Mesothelial cell of epicardium (in vitro differentiated cells): Measurements from ENCODE around the gene PRSS56. TPM values are rescaled to one million over a fixed set of nuclear protein-coding genes. Genes with fewer than 3 reads are reported as not detected.

Experiments used
- DNase-seq, 2 experiments: peaks; one replicate each; pipeline ENCODE4 v3.0.0; 2021; ENCODE audit warnings: low spot score in 2 of 2; ENCODE audit not compliant: unreplicated experiment in 2 of 2
- H3K27ac Mint-ChIP-seq: 2 replicates; pipeline ENCODE4 v1.8.0; 2021; ENCODE audit warnings: mixed read lengths
- H3K27me3 Mint-ChIP-seq: 2 replicates; pipeline ENCODE4 v1.8.0; 2021; ENCODE audit warnings: low read depth, mixed read lengths
- H3K36me3 Mint-ChIP-seq: 2 replicates; pipeline ENCODE4 v1.8.0; 2021; ENCODE audit warnings: mixed read lengths
- H3K4me1 Mint-ChIP-seq: 2 replicates; pipeline ENCODE4 v1.8.0; 2021; ENCODE audit warnings: mixed read lengths
- H3K4me3 Mint-ChIP-seq: 2 replicates; pipeline ENCODE4 v1.8.0; 2021; ENCODE audit warnings: mild to moderate bottlenecking, moderate library complexity, mixed read lengths
- H3K9me3 Mint-ChIP-seq: 2 replicates; pipeline ENCODE4 v1.8.0; 2021; ENCODE audit warnings: mixed read lengths
- total RNA-seq: library from RNA; stranded (reverse); gene quantifications from 3 replicates; pipeline ENCODE4 v1.2.1, GENCODE V29; 2021
- TF ChIP-seq, protein P1 (sequence below): fragments of 200-600 bp; sonication (generic); IDR thresholded peaks from one replicate; pipeline ENCODE4 v1.5.0; 2021; ENCODE audit warnings: antibody characterized with exemption; ENCODE audit not compliant: unreplicated experiment

PRSS56 gene
- total RNA-seq, 1 donor from 2014 or later, result not detected

- H3K27ac Mint-ChIP-seq, result no peak overlapping the region
- no peak overlapping the region for H3K4me3 Mint-ChIP-seq
Observed at GRCh38 chr2:232545511-232546375, 25.6 kb downstream of the PRSS56 start.

DNA sequence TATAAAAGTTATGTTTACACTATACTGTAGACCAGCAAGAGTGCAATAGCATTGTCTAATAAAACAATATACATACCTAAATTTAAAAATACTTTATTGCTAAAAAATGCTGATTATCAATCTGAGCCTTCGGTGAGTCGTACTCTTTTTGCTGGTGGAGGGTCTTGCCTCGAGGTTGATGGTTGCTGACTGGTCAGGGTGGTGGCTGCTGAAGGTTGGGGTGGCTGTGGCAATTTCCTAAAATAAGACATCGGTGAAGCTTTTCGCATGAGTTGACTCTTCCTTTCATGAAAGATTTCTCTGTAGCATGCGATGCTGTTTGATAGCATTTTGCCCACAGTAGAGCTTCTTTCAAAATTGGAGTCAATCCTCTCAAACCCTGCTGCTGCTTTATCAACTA lies 27.8 kb downstream of the PRSS56 start:
- Mint-ChIP-seq H3K9me3 (peaks cover 23% of the 10 kb centered on the region), H3K4me3 (no peak overlapping the region), H3K27me3 (no peaks in the 10 kb centered on the region), H3K27ac (no peak overlapping the region), H3K36me3 (peaks cover 42% of the 10 kb centered on the region), H3K4me1 (peaks cover 20% of the 10 kb centered on the region)
- DNase-seq, result no peak
- TF ChIP-seq, protein P1, sequence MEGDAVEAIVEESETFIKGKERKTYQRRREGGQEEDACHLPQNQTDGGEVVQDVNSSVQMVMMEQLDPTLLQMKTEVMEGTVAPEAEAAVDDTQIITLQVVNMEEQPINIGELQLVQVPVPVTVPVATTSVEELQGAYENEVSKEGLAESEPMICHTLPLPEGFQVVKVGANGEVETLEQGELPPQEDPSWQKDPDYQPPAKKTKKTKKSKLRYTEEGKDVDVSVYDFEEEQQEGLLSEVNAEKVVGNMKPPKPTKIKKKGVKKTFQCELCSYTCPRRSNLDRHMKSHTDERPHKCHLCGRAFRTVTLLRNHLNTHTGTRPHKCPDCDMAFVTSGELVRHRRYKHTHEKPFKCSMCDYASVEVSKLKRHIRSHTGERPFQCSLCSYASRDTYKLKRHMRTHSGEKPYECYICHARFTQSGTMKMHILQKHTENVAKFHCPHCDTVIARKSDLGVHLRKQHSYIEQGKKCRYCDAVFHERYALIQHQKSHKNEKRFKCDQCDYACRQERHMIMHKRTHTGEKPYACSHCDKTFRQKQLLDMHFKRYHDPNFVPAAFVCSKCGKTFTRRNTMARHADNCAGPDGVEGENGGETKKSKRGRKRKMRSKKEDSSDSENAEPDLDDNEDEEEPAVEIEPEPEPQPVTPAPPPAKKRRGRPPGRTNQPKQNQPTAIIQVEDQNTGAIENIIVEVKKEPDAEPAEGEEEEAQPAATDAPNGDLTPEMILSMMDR, result no peak

More at GRCh38 chr2:232545511-232546375, 25.6 kb downstream of the PRSS56 start:
- H3K27me3 Mint-ChIP-seq, result no peaks in the 10 kb centered on the region
- DNase-seq, result no peak
- TF ChIP-seq, protein P1, result no peak
- peaks cover 42% of the 10 kb centered on the region for H3K36me3 Mint-ChIP-seq
- H3K9me3 Mint-ChIP-seq, result peaks cover 23% of the 10 kb centered on the region
- H3K4me1 Mint-ChIP-seq, result peaks cover 8% of the 10 kb centered on the region

DNA sequence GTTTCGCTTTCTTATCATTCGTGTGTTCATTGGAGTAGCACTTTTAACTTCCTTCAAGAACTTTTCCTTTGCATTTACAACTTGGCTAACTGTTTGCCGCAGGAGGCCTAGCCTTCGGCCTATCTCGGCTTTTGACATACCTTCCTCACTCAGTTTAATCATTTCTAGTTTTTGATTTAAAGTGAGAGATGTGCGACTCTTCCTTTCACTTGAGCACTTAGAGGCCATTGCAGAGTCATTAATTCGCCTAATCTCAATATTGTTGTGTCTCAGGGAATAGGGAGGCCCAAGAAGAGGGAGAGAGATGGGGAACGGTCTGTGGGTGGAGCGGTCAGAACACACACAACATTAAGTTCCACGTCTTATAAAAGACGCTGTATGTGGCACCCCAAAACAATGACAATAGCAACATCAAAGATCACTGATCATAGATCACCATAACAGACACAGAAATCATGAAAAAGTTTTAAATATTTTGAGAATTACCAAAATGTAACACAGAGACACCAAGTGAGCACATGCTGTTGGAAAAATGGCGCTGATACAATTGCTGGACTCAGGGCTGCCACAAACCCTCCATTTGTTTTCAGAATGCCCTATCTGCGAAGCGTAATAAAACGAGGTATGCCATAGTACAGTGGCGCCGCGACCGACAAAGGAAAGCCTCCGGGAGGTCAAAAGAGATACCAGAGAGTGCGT lies 29.6 kb downstream of the PRSS56 start:
- peak overlapping the region; percentile 96 for H3K4me3 Mint-ChIP-seq
- TF ChIP-seq, protein P1, result no peak
- peaks cover 37% of the 10 kb centered on the region for H3K36me3 Mint-ChIP-seq
- peaks cover 20% of the 10 kb centered on the region for H3K4me1 Mint-ChIP-seq
- peaks cover 23% of the 10 kb centered on the region for H3K9me3 Mint-ChIP-seq
- peak overlapping the region; percentile 99 for H3K27ac Mint-ChIP-seq
- DNase-seq, result no peak
- H3K27me3 Mint-ChIP-seq, result no peaks in the 10 kb centered on the region

GRCh38 chr2:232550354-232551249 lies 30.4 kb downstream of the PRSS56 start, which contains the start of the genes EIF4E2 and TIGD1:
Gene EIF4E2 (plus strand): TSS chr2:232550689. CDS start chr2:232550725, 36 bp downstream.
Gene TIGD1 (minus strand): TSS chr2:232550557. CDS start chr2:232549882, 675 bp downstream.
- Mint-ChIP-seq H3K36me3 (peaks cover 36% of the 10 kb centered on the region), H3K4me3 (peak within 1 kb of the TSS; percentile 96), H3K4me1 (peaks cover 20% of the 10 kb centered on the region), H3K27ac (peak within 1 kb of the TSS; percentile 99), H3K27me3 (no peaks in the 10 kb centered on the region), H3K9me3 (peaks cover 23% of the 10 kb centered on the region)
- TF ChIP-seq, protein P1, result no peak
- DNase-seq, result peak; percentile 84 to 92

- Mint-ChIP-seq H3K36me3 (peaks cover 31% of the 10 kb centered on the region), H3K4me1 (peaks cover 20% of the 10 kb centered on the region), H3K27me3 (no peaks in the 10 kb centered on the region), H3K27ac (peak overlapping the region; percentile 91), H3K4me3 (peak overlapping the region; percentile 96), H3K9me3 (peaks cover 23% of the 10 kb centered on the region)
- no peak for DNase-seq
- TF ChIP-seq, protein P1, result no peak
Observed at GRCh38 chr2:232551250-232551638, 31.1 kb downstream of the PRSS56 start.
